HG03103 (cell line): ENCODE measurements around the gene IQCE.
"Not testable (repeated sequence)": the region's sequence is repeated elsewhere in the genome, so short reads cannot be mapped to it uniquely, and the experiment has no call there.

Source experiments
- ATAC-seq: cut with Tn5 transposase; IDR thresholded peaks from one replicate; pipeline ENCODE4 v1.9.1; 2021; ENCODE audit warnings: low read depth; ENCODE audit not compliant: unreplicated experiment

The IQCE gene

GRCh38 chr7:2546776-2547586 is 11.8 kb upstream of the IQCE start:
- no peak for ATAC-seq

- no peak for ATAC-seq
Observed at GRCh38 chr7:2551418-2551817, 7.4 kb upstream of the IQCE start.

- no peak for ATAC-seq
Observed at GRCh38 chr7:2553108-2553507, 5.7 kb upstream of the IQCE start.

- ATAC-seq: no peak
Observed at GRCh38 chr7:2553831-2554581, 4.8 kb upstream of the IQCE start.

- ATAC-seq: no peak
Observed at GRCh38 chr7:2554661-2555111, 4.1 kb upstream of the IQCE start.

- ATAC-seq: peak; percentile 56
Observed at GRCh38 chr7:2555121-2556052, 3.4 kb upstream of the IQCE start, which contains the start of gene BRAT1. Gene BRAT1 (minus strand): TSS chr7:2555524. CDS start chr7:2554431, 1,093 bp downstream.

GRCh38 chr7:2559283-2559950 is 638 bp downstream of the IQCE start:
- ATAC-seq: peak; percentile 14

- ATAC-seq: not testable (repeated sequence)
Observed at GRCh38 chr7:2563955-2564354, 5.2 kb downstream of the IQCE start.

- no peak for ATAC-seq
Observed at GRCh38 chr7:2564970-2565540, 6.3 kb downstream of the IQCE start.

- ATAC-seq: peak; percentile 36
Observed at GRCh38 chr7:2566348-2566889, 7.6 kb downstream of the IQCE start.

- peak; percentile 73 for ATAC-seq
Observed at GRCh38 chr7:2566890-2567678, 8.3 kb downstream of the IQCE start.

- ATAC-seq: no peak
Observed at GRCh38 chr7:2567679-2568278, 9.0 kb downstream of the IQCE start.

GRCh38 chr7:2568521-2569223 is 9.9 kb downstream of the IQCE start:
- ATAC-seq: no peak

- no peak for ATAC-seq
Observed at GRCh38 chr7:2569421-2569820, 10.6 kb downstream of the IQCE start.

GRCh38 chr7:2570021-2570420 is 11.2 kb downstream of the IQCE start:
- ATAC-seq: no peak

- no peak for ATAC-seq
Observed at GRCh38 chr7:2571409-2571808, 12.6 kb downstream of the IQCE start.

- no peak for ATAC-seq
Observed at GRCh38 chr7:2572101-2572842, 13.5 kb downstream of the IQCE start.
